Kidney epithelial cell (primary cell): Measurements from ENCODE around the gene PROC. TPM values are rescaled to one million over a fixed set of nuclear protein-coding genes. Genes with fewer than 3 reads are reported as not detected.

Experiments used
- DNase-seq: peaks from one replicate; pipeline ENCODE4 v3.0.0-alpha.2; 2010; ENCODE audit warnings: low read depth
- H3K27me3 ChIP-seq: 2 replicates; pipeline ENCODE4 v1.6.0; 2011; ENCODE audit warnings: low read length; ENCODE audit not compliant: control insufficient read depth, insufficient read depth
- H3K36me3 ChIP-seq: 2 replicates; pipeline ENCODE4 v1.5.1; 2011; ENCODE audit warnings: low read length; ENCODE audit not compliant: control insufficient read depth, insufficient read depth
- H3K4me3 ChIP-seq: 2 replicates; pipeline ENCODE4 v1.5.1; 2011; ENCODE audit warnings: low read depth, mild to moderate bottlenecking, control low read depth, low read length
- total RNA-seq: library from RNA; depleted of rRNA; stranded (reverse); fragments of >200 nt; gene quantifications from 2 replicates; pipeline ENCODE4 v1.2.3, GENCODE V29; 2015
- TF ChIP-seq, protein P1 (sequence below): IDR thresholded peaks from 2 replicates; pipeline ENCODE4 v1.5.1; 2011; ENCODE audit warnings: mild to moderate bottlenecking, moderate library complexity, low read length, control low read depth, inconsistent platforms; ENCODE audit not compliant: insufficient read depth, poor library complexity, severe bottlenecking

PROC gene
- total RNA-seq, 1 donor from 2014 or later, result 2.9 TPM

DNA sequence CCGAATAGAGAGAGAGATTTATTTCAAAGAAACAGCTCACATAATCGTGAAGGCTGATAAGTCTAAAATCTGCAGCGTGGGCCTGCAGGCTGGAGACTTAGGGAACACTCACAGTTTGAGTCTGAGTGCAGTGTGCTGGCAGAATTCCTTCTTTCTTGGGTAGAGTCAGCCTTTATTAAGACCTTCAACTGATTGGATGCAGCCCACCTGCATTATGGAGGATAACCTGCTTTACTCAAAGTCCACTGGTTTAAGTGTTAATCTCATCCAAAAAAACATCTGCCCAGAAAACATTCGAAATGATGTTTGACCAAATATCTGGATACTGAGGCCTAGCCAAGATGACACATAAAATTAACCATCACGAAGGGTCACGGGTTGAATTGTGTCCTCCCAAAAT is 16.3 kb downstream of the PROC start:
- Histone ChIP-seq H3K36me3 (no peaks in the 10 kb centered on the region), H3K27me3 (no peaks in the 10 kb centered on the region), H3K4me3 (no peak overlapping the region)
- TF ChIP-seq, protein P1, sequence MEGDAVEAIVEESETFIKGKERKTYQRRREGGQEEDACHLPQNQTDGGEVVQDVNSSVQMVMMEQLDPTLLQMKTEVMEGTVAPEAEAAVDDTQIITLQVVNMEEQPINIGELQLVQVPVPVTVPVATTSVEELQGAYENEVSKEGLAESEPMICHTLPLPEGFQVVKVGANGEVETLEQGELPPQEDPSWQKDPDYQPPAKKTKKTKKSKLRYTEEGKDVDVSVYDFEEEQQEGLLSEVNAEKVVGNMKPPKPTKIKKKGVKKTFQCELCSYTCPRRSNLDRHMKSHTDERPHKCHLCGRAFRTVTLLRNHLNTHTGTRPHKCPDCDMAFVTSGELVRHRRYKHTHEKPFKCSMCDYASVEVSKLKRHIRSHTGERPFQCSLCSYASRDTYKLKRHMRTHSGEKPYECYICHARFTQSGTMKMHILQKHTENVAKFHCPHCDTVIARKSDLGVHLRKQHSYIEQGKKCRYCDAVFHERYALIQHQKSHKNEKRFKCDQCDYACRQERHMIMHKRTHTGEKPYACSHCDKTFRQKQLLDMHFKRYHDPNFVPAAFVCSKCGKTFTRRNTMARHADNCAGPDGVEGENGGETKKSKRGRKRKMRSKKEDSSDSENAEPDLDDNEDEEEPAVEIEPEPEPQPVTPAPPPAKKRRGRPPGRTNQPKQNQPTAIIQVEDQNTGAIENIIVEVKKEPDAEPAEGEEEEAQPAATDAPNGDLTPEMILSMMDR, result no peak
- no peak for DNase-seq

DNA sequence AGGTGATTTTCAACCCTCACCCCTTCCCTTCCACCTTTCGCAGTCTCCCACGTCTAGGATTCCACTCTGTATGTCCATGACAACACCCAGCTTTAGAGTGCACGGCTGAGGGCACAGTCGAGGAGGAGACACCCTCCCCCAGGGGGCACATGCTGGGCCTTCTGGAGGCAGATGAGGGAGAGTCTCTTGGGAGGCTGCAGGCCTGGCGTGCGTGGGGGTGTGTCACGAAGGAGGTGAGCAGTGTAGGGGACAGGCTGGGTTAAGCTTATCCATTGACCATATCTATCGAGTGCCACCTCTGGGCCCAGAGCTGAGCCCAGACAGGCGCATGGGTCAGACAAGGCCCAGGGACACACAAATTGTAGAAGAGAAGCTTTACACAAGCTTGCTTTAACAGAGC is 18.8 kb downstream of the PROC start:
- DNase-seq, result no peak
- Histone ChIP-seq H3K4me3 (no peak overlapping the region), H3K27me3 (no peaks in the 10 kb centered on the region), H3K36me3 (no peaks in the 10 kb centered on the region)
- TF ChIP-seq, protein P1, result no peak

DNA sequence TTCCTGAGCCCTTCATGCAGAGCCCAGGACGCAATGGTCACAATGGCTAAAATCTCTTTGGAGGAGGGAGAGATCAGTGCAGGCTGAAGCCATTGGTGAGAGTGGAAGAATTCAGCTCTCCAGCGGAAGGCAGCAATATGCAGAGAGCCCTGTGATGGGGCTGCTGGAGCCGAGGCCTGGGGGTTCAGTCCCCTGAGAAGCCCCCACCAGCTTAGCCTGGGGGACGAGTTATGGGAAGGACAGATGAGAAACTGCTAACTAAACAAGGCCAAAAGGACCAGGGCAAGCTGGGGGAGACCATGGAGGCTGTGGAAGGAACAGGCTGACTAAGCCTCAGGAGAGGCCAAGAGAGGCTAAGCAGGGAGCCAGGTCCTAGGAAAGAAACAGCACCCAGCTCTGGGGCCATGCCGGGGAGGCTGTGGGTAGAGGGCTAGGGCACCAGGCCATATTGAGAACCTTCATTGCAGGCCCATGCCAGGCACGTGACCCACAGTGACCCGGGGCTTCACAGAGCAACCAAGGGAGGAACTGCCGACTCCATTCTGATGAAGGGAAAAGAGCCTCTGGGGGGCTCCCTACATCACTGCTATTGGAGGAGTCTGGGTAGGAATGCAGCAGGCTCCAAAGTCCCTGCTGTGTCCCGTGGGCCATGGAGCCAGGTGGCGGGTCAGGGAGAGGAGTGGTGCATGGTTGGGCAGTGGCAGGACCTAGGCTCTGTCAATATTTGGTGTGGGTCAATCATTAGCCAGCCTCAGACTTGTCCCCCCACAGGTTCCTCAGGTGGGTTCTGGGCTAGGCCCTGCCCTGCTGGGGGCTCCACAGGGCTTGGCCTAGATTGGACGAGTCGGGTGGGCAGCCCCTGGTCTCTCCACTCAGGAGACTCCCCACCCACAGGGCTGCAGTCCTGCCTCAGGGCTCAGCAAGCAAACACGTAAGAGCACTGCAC is 19.8 kb downstream of the PROC start:
- TF ChIP-seq, protein P1, result no peak
- Histone ChIP-seq H3K27me3 (no peaks in the 10 kb centered on the region), H3K36me3 (no peaks in the 10 kb centered on the region), H3K4me3 (no peak overlapping the region)
- DNase-seq, result no peak

DNA sequence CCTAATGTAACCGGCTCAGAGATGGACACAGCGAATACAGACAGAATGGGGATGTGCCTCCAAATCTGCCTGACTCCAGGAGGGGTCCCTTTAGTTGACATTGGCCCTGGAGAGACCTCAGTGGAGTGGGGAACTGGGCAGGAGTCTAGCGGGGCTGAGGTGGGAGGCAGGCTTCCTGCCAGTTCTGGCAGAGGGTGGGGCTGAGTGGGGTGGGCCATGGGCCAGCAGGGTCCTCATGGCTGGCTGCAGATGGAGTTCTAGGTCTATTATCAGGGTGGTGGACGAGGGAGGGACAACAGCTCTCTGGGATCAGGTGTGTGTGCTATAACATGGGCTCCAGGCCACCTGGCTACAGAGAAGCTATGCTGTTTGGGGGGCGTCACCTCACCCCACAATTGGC is 21.1 kb downstream of the PROC start:
- TF ChIP-seq, protein P1, result no peak
- no peak overlapping the region for H3K4me3 ChIP-seq
- no peak for DNase-seq
- H3K36me3 ChIP-seq, result no peaks in the 10 kb centered on the region
- no peaks in the 10 kb centered on the region for H3K27me3 ChIP-seq

DNA sequence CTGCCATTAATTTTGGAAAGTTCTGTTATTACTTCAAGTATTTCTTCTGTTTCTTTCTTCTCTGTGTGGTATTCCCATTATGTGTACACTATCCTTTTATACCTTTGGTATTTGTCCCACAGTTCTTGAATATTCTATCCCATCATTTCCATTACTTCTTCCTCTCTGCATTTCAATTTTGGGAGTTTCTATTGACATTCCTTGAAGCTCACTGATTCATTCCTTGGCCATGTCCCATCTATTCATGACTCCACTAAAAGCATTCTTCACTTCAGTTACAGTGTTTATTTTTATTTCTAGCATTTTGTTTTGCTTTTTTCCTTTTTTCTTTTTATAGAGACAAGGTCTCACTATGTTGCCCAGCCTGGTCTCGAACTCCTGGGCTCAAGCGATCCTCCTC is 30.3 kb downstream of the PROC start:
- no peaks in the 10 kb centered on the region for H3K27me3 ChIP-seq
- no peak overlapping the region for H3K4me3 ChIP-seq
- TF ChIP-seq, protein P1, result no peak
- DNase-seq, result no peak
- H3K36me3 ChIP-seq, result no peaks in the 10 kb centered on the region
